Transverse colon (tissue), 4 donors: ENCODE measurements around the gene PPP1R1B. TPM values are rescaled to one million over a fixed set of nuclear protein-coding genes. Genes with fewer than 3 reads are reported as not detected.

Source experiments
- DNase-seq: peaks from one replicate; pipeline ENCODE4 v3.0.0-alpha.2; 2019
- H3K27ac ChIP-seq, 4 donors: fragments of 200-600 bp; sonication (generic); 2 replicates each; pipeline ENCODE4 v1.5.1; 2016 to 2018; ENCODE audit warnings: inconsistent platforms in 4 of 4
- H3K27me3 ChIP-seq: fragments of 200-600 bp; sonication (generic); 2 replicates; pipeline ENCODE4 v1.5.1; 2017; ENCODE audit warnings: inconsistent platforms
- H3K36me3 ChIP-seq, 4 donors: fragments of 200-600 bp; sonication (generic); 2 replicates each; pipeline ENCODE4 v1.5.1; 2017 to 2019; ENCODE audit warnings: inconsistent platforms in 4 of 4
- H3K4me1 ChIP-seq, 4 donors: fragments of 200-600 bp; sonication (generic); 2 replicates each; pipeline ENCODE4 v1.5.1; 2017 to 2020; ENCODE audit warnings: inconsistent platforms in 4 of 4
- H3K4me3 ChIP-seq, 4 donors: fragments of 200-600 bp; sonication (generic); 1 replicate in 1 of 4; 2 replicates in 3 of 4; pipeline versions ENCODE4 v1.5.1 to v1.6.1; 2017 to 2019; ENCODE audit warnings: inconsistent platforms in 4 of 4
- H3K9me3 ChIP-seq, 2 donors: fragments of 200-600 bp; sonication (generic); 2 replicates each; pipeline ENCODE4 v1.5.1; 2017 to 2019; ENCODE audit warnings: inconsistent platforms in 2 of 2
- EP300 ChIP-seq: sonication (generic); formaldehyde crosslinking; IDR thresholded peaks from one replicate; pipeline ENCODE4 v1.6.1; 2017; ENCODE audit warnings: antibody characterized with exemption, low read depth
- POLR2A ChIP-seq: fragments of 450-650 bp; IDR thresholded peaks from one replicate; pipeline ENCODE4 v1.6.1; 2016; ENCODE audit warnings: antibody characterized with exemption, mild to moderate bottlenecking, moderate library complexity
- POLR2AphosphoS5 ChIP-seq, 3 donors: sonication (generic); formaldehyde crosslinking; IDR thresholded peaks; one replicate each; pipeline ENCODE4 v1.6.1; 2016; ENCODE audit warnings: antibody characterized with exemption in 3 of 3
- WGBS, 2 donors: methylation state at CpG; one replicate each; pipeline ENCODE4 v1.1.5; 2018; ENCODE audit warnings: low coverage in 1 of 2; 5-methylcytosine and 5-hydroxymethylcytosine counted together
- in situ Hi-C, 4 donors: fragments of 200-750 bp; cut with MboI; loops; one replicate each; pipeline versions ENCODE4 v1.15.0 to v1.15.1; 2017; ENCODE audit warnings: low sequenced_read_pairs in 3 of 4, low pct_ligation_motif_present in 1 of 4, low pct_unique_long_range_greater_than_20kb in 1 of 4
- intact Hi-C: fragments of 100-400 bp; cut with DNase I; formaldehyde crosslinking; loops from one replicate; pipeline ENCODE4 v1.15.1; 2023; ENCODE audit warnings: low total_unique reads
- total RNA-seq, 4 donors: library from RNA; depleted of rRNA; stranded (reverse); fragments of >200 nt; gene quantifications; one replicate each; pipeline ENCODE4 v1.1.0, GENCODE V29; 2016
- TF ChIP-seq, protein P1 (sequence below), 5 experiments: fragments of 200-600 bp in 3 of 5; fragments of 450-650 bp in 2 of 5; sonication (generic) in 3 of 5; IDR thresholded peaks; 1 replicate in 2 of 5; 2 replicates in 3 of 5; pipeline ENCODE4 v1.5.1; 2016 to 2017; ENCODE audit warnings: antibody characterized with exemption in 5 of 5, inconsistent platforms in 3 of 5, mild to moderate bottlenecking in 2 of 5, moderate library complexity in 1 of 5

PPP1R1B gene
- total RNA-seq, 4 donors from 2014 or later: 125 to 509 (median 223) TPM

DNA sequence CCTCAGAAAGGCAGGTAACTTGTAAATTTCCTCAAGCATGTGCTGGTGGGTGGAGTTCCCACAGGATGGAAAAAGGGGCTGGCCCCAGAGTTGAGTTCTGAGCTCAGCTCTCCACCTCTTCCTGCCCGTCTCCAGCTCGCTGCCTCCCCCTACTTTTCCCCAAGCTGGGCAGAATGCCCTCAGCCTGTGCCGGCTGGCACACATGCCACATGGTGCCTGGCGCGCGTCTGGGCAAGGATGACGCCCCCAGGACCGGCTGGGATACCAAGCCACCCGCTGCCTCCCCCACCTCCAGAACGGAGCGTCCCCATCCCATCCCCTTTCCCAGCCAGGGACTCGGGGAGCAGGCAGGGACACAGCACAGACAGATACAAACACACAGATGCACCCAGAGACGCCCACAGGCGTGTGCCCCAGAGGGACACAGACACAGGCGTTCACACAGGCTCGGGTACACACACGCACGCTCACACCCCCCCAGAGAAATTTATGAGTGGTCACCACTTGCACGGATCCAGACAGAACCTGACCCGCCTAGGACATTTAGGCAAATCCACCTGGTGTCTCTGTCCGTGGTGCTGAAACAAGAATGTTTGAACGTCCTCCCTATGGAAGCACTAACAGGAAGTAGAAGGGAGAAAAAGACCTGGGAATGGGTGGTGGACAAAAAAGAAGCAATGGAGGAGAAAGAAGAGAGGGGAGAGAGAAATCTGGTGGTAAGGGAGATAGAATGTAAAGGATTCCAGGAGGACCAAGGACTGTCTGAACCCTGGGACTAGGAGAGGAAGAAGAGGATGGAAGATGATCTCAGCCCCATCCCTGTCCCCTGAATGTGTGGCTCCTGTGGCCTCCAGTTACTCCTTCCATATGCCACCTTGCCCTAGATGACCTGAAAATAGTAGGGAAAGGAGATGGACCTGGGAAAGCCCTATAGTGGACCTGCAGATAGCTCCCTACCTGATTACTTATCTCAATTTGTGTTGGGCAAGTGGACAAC is 34.5 kb upstream of the PPP1R1B start:
- peaks cover 65% of the 10 kb centered on the region for H3K27me3 ChIP-seq
- no peak overlapping the region for H3K4me3 ChIP-seq
- no peak for TF ChIP-seq POLR2AphosphoS5 (IDR thresholded peaks at IDR 0.05)
- TF ChIP-seq EP300: no peak
- TF ChIP-seq POLR2A: no peak
- TF ChIP-seq, protein P1, sequence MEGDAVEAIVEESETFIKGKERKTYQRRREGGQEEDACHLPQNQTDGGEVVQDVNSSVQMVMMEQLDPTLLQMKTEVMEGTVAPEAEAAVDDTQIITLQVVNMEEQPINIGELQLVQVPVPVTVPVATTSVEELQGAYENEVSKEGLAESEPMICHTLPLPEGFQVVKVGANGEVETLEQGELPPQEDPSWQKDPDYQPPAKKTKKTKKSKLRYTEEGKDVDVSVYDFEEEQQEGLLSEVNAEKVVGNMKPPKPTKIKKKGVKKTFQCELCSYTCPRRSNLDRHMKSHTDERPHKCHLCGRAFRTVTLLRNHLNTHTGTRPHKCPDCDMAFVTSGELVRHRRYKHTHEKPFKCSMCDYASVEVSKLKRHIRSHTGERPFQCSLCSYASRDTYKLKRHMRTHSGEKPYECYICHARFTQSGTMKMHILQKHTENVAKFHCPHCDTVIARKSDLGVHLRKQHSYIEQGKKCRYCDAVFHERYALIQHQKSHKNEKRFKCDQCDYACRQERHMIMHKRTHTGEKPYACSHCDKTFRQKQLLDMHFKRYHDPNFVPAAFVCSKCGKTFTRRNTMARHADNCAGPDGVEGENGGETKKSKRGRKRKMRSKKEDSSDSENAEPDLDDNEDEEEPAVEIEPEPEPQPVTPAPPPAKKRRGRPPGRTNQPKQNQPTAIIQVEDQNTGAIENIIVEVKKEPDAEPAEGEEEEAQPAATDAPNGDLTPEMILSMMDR (IDR thresholded peaks at IDR 0.05): no peak
- H3K27ac ChIP-seq: no peak overlapping the region
- H3K36me3 ChIP-seq: no peaks in the 10 kb centered on the region
- in situ Hi-C loops: no loop called here
- peak; percentile 41 for DNase-seq
- 9% methylated on average over 19 of the region's 22 CpGs; no CpG with 5 or more reads in 1 of the 2 donors for WGBS, 2 donors
- no peaks in the 10 kb centered on the region for H3K4me1 ChIP-seq
- no peaks in the 10 kb centered on the region for H3K9me3 ChIP-seq
- intact Hi-C loops: no loop called here

DNA sequence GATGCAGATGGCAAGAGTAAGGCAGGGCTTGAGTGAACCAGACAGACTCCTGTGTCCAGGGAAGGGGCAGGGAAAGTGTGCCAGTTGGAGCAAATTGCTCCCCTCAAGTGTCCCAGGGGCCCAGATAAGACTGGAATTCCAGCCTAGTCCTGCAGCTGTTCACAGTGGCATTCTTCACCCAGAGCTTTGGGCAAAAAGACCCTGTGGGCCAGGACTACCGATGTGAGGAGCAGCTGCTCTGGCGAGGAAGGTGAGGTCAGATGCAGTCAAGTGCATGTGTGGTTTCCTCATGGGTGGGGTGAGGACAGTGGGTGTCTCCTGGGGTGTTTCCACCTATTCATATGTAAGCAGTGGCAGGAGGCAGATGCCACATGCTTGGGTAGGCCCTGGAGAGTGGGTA is 33.4 kb upstream of the PPP1R1B start:
- TF ChIP-seq, protein P1 (IDR thresholded peaks at IDR 0.05): no peak
- TF ChIP-seq POLR2A: no peak
- no peak for DNase-seq
- Histone ChIP-seq H3K4me3 (no peak overlapping the region), H3K36me3 (no peaks in the 10 kb centered on the region), H3K4me1 (peaks cover 0 to 3% (median 0%) of the 10 kb centered on the region in 4 donors), H3K27ac (no peak overlapping the region), H3K9me3 (no peaks in the 10 kb centered on the region), H3K27me3 (peaks cover 71% of the 10 kb centered on the region)
- in situ Hi-C loops: no loop called here
- intact Hi-C loops: no loop called here
- 58% methylated on average over 2 of the region's 2 CpGs; no CpG with 5 or more reads in 1 of the 2 donors for whole genome bisulfite sequencing, 2 donors

DNA sequence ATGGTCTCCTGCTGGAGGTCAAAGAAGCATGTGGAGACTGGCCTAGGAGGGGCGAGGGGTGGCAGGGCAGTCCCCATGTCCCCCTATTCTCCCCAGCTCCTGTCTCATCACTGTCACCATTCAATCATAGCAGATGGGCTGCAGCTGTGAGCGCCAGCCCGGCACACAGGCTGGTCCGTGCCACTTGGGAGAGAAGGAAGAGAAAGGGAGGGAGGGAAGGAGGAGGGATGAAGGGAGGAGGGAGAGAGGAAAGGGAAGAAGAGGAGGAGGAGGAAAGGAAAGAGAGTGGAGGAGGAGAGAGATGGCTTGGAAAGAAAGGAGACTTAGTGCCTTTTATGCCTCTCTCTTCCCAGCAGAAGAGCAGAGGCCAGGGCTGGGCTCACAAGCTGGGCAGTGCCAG is 31.5 kb upstream of the PPP1R1B start:
- DNase-seq: no peak
- intact Hi-C loops: loop anchor here (5.0 kb wide), 1 partner anchor 273 kb away; no protein-coding TSS in a partner anchor
- TF ChIP-seq EP300 (no peak), POLR2A (no peak), POLR2AphosphoS5 (IDR thresholded peaks at IDR 0.05) (no peak)
- TF ChIP-seq, protein P1 (IDR thresholded peaks at IDR 0.05): no peak
- Histone ChIP-seq H3K9me3 (no peaks in the 10 kb centered on the region), H3K27ac (no peak overlapping the region), H3K27me3 (peaks cover 91% of the 10 kb centered on the region), H3K4me3 (no peak overlapping the region), H3K36me3 (no peaks in the 10 kb centered on the region), H3K4me1 (peaks cover 3 to 15% (median 12%) of the 10 kb centered on the region in 4 donors)
- in situ Hi-C loops: no loop called here
- 20 to 40% methylated on average over 3 to 4 of the region's 4 CpGs for WGBS, 2 donors

DNA sequence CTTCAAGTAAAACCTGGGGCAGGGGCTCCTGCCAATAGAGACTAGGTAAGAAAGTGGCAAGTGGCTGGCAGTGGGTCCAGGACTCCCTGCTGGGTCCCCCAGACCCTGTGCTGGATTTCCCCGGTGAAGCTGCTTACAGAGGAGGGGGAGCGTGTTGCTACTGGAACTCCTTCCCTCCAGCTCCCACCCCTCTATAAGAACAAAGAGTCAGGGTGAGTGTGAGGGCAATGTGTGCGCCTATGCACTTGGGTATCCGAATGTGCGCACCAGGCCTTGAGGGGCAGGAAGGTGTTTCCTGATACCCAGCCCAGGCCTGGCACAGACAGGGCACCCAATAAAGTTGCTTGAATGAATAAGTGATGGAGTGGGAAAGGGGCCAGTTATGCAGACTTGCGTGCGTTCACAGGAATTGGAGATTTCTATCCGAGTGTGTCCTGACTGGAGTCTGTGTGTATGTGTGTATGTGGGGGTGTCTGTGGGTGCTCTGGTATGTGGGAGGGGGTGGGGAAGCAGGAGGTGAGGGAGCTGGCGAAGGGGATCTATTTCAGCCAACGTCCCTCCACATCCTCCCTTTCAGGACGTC is 30.7 kb upstream of the PPP1R1B start:
- Histone ChIP-seq H3K27me3 (peaks cover 98% of the 10 kb centered on the region), H3K27ac (no peak overlapping the region), H3K36me3 (no peaks in the 10 kb centered on the region), H3K4me1 (peaks cover 3 to 15% (median 12%) of the 10 kb centered on the region in 4 donors), H3K9me3 (no peaks in the 10 kb centered on the region), H3K4me3 (no peak overlapping the region)
- intact Hi-C loops: loop anchor here (5.0 kb wide), 1 partner anchor 274 kb away; no protein-coding TSS in a partner anchor
- no peak for DNase-seq
- in situ Hi-C loops: no loop called here
- TF ChIP-seq EP300 (no peak), POLR2A (no peak), POLR2AphosphoS5 (IDR thresholded peaks at IDR 0.05) (no peak)
- TF ChIP-seq, protein P1 (IDR thresholded peaks at IDR 0.05): no peak
- 28% methylated on average over 11 of the region's 11 CpGs; no CpG with 5 or more reads in 1 of the 2 donors for WGBS, 2 donors
